HG03025 (cell line): ENCODE results near the gene MILR1.

Experiments
- ATAC-seq: cut with Tn5 transposase; IDR thresholded peaks from one replicate; pipeline ENCODE4 v1.9.1; 2021; ENCODE audit warnings: mild to moderate bottlenecking, moderate library complexity; ENCODE audit not compliant: unreplicated experiment, low FRiP score

Gene MILR1

DNA sequence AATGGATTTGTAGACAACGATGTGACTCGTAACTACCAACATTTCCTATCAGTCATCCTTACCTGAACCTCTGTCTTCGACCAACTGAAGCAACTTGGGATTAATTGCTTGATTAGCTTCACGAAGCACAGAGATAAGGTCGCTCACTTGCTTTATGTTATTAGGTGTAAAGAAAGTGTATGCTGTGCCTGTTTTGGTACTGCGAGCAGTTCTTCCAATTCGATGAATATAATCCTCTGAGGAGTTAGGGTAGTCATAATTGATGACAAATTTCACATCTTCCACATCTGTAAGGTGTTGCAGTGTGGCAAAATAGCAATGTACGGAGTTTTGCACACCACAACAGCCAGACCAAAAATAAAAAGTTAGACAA is 51.6 kb downstream of the MILR1 start:
- no peak for ATAC-seq

DNA sequence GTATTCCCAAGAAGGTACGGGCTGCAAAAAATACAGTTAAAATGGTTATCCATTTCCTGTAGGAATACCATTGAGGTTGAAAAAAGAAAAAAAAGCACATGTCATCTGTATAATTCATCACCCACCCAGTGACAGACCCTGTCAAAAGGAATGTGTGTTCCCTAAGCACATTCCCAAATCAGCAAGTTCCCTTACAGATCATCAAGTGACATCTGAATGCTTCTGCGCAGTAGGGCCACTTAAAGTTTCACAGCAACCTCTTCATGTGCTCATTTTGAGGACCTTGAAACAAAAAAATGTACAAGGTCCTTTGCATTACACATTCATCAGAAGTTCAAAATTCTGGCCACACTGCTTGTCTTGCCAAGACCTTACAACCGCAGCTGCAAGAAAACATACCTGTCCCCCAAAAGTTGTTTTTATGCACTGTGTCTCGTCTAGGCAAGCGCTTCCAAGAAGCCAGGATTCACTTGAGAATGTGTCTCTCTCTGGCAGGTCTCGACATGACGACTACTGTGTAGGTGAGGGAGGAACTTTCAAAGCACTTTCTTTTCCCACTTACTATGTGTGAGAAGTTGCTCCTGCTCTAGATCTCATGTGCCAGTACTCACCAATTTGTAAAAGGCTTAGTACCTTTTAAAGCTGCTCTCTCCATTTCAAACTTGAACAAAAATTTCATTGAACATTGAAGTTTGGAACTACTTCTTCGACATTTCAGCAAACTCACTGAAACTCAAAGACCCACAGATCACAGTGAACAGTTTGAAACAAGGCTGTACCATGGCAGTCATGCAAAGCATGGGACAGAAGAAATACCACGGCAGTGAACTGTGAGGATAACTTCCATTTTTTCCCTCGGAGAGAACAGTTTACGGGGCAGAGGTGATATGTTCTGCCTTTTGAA is 52.2 kb downstream of the MILR1 start:
- no peak for ATAC-seq

DNA sequence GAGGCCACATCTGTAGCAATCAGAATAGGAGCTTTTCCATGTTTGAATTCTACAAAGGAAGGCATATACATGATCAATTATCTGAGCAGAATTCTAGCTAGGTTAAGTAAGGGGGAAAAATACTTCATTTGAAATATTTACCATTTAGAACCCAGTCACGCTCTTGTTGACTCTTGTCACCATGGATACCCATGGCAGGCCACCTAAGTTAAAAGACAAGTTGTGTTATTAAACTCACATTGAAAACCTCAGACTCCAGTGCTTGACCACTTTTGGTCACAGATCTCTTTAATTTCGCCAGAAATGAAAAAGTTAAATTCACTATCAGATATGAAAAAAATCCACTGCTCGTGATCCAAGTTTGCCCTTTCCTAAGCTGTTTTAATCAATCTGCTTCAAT is 53.1 kb downstream of the MILR1 start:
- no peak for ATAC-seq

DNA sequence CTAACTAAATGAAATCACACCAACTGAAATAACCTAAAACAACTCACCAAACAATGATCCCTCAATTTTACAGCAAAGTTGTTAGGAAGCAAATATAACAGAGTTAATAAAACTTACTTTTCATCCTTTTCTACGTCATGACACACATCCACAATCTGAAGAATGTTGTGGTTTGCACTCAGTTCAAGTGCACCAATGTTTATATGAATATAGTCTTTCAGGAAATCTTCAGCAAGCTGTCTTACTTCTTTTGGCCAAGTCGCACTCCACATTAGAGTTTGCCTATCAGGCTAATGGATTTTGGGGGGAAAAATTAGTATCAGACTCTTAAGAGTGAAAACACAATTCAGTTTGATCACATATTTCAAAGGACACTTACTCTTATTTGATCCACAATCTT is 53.9 kb downstream of the MILR1 start:
- no peak for ATAC-seq

DNA sequence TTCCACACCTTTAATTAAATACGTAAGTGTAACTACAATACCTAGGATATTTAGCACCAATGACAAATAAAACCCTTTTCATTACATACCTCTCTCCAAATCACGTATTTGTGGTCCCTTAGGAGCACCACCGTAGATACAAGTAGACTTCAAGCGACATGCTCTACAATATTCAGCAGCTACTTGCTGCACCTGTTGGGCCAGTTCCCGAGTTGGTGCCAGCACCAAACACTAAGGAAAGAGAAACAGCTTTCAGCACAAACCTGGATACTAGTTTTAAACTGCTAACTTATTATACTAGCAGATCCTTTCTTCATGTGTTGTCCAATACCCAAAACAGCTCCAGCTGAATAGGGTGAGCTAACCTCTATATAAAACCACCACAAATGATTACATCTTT is 54.4 kb downstream of the MILR1 start:
- ATAC-seq, result no peak

DNA sequence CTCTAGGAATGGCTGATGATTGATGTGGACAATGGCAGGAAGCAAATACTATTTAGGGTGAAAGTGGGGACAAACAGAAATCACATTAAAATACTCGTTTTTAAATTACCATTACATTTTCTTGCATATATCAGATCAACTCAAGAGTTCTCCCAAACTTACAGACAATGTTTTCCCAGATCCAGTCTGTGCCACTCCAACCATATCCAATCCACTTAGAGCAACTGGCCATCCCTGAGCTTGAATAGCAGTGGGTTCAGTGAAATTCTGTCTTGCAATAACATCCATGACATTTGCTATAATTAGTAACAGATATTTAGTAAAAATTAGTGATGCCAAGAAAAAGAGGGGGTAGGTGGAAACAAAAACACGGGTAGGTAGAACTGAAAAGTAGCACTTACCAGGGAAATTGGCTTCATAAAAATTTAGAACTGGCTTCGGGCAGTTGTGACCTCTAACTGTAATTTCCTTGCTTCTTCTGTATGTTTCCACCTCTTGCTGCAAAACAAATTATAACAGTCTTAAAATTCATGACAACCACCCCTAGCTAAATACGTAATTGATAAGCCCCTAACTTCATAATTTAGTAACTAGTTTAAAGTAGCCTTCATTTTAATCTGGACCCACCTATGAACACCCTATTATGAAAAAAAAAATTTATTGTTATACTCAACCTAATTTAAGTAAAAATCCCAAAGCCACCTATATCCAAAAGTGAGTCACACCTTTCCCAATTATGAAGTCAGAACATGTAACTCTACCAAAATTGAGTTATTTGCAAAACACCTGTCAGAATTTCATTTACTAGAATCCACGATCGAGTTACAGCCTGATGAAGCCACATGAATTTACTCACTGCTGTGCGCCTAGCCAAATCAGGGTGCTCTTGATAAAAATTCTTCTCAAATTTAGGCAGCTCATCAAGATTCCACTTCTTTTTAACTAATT is 55.2 kb downstream of the MILR1 start:
- no peak for ATAC-seq

DNA sequence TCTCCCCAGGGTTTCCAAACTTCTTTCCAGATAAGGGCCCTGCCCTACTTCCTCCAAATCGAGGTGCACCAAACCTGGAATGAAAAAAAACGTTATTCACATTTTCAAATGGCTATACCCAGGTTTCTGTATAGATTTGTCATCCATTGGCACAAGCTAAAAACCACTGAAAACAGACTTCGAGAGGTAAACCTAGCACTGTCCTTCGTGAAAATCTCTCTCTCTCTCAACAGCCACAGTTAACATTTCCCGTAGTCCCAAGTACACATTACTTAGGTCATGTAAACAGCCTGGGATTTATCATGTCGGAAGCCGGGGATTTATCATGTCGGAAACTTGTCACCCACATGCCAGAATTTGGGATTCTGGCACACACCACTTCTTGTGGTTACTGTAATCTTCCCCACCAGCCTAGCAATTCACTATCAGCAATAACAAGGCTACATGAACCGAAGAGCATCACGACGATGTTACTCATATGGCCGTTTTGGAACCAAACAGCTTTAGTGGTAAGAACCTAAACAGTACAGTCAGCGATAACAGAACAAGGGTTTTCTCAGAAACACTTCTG is 55.9 kb downstream of the MILR1 start:
- no peak for ATAC-seq

DNA sequence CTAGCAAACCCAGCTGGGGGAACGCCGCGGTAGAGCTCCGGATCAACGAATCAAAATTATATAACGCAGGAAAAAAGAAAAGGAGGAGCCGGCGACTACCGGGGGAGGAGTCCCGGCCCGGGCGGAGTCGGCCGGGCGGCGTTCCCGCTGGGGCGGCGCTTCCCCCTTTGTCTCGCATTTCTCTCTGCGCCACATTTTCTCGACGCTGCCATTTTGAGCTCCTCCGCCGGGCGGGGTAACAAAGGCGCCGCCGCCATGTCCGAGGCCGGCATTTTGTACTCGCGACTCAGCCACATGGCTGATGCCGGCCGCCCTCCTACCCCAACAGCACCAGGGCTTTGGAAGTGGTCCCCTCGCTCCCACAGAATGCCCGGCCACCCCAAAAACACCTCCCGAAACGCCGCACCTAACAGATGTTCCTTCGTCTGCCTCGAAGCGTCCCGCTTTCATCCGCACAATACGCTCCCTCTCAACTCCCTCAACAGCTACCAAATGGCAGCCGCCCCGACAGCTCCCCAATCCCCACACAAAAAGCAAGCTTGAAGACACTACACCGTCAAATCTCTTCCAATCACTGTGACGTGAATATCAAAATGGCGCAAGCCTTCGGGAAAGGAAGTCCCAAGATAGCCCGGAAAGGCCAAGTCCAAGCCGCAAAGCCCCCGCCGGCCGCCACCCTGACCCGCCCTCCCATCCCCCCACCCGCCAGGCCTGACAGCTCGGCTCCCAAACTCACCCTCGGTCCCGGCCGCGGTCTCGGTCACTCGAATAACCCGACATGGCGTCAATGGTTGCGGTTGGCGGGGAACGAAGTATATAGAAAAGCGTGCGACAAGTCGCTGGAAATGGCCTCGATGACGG is 56.7 kb downstream of the MILR1 start:
- ATAC-seq, result no peak

DNA sequence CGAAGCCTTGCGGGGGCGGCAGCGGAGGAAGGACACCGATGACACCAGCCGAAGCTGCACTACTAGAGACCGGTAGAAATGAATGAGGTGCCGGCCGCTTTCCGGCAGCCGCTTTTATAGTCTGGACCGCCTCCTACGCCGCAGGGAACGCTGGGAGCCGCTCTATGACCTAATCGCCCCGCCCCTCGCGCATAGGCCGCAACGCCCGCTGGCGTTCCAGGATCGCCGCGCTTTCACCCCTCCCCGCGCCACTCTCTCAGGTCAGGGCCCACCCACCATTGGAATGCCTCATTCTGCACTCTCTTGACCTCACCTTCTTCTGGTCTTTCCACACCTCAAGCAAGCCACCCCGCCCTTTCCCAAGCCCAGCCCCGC is 57.3 kb downstream of the MILR1 start, which contains the start of gene DDX5:
TSS of gene DDX5 (minus strand) at position 89 of the 375 bp plus-strand sequence. CDS start 170 bp downstream, outside the sequence.
- ATAC-seq, result peak; percentile 42

DNA sequence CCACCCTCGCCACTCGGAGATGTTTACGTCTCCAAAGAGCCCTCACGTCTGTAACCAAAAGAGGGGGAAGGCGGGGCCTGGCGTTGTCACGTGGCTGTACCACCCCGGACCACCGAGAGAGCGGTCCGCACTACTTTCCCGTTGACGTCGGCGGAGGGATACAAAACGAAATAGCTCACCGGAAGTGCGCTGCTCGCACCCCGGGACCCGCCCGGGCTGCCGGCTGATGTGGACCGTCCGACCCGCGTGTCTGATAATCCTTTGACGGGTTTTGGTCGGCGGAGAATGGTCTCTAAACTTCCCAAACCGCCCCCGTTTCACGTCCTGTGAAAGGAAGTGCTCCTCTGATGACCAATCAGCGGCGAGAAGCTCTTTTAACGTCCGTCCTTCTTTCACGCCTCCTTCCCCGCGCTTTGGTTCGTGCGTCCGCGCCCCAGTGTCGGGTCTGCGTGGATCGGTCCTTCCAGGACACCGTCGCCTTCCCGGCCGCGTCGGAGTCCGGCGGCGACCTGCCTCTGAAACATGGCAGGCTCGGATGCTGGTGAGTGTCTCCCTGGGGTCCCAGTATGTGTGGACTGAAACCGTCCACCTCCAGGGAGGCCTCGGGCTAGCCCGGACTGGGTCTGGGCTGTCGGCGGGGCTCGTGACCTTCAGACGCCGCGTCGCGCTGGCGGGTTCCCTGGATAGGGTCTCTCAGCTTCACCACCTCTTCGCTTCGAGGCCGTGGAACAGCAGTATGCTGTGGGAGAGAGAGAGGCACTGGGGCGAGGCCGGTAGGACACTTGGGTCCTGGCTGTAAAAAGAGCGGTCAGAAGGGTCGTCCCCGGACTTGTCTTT is 57.9 kb downstream of the MILR1 start, which contains the start of gene CEP95:
TSS of gene CEP95 (plus strand) at position 402 of the 837 bp plus-strand sequence. CDS start at position 523, 121 bp downstream.
- ATAC-seq, result peak; percentile 69

DNA sequence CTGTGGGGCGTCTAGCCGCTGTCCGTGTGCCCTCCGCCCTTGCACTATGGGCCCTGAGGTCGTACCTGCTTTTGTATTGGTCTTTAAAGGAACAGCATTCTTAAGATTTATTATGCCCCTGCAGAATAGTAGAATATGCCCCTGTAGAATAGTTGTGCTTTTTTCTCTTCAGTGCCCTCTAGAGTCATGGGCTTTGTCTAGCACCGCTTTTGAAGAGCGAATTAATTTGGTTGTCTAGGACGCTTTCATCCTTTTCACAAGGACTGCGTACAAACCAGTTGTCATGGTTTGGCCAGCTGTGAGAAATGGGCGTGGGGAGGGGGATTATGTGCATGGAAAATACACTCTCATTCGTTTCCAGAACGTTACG is 58.5 kb downstream of the MILR1 start:
- ATAC-seq, result peak; percentile 1

DNA sequence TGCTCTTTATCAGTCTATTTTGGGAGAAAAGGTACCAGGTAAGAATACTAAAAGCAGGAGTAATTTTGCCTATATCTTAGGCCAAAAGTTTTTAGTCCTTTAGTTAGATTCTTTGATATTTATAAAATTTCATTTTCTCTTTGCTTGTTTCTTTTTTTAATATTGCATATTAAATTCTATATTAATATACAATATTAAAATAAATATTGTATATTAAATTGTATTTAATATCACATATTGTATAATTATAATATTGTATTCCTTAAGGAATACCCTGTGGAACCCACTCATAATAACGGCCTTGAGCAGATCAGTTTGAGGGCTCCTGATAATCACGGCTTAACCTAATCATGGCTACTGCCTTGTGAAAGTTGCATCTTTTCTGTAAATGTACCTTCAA is 59.8 kb downstream of the MILR1 start:
- no peak for ATAC-seq

DNA sequence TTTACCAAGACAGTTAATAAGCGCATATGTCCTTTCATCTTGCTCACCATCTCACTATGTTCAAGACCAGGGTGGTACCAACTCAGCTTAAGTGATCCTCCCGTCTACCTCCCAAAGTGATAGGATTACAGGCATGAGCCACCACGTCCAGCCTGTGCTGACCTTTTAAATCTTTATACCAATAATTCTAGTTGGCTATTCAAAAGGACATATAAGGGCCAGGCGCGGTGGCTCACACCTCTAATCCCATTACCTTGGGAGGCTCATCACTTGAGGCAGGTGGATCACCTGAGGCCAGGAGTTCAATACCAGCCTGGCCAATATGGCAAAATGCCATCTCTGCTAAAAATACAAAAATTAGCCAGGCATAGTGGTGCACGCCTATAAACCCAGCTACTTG is 60.3 kb downstream of the MILR1 start:
- no peak for ATAC-seq

DNA sequence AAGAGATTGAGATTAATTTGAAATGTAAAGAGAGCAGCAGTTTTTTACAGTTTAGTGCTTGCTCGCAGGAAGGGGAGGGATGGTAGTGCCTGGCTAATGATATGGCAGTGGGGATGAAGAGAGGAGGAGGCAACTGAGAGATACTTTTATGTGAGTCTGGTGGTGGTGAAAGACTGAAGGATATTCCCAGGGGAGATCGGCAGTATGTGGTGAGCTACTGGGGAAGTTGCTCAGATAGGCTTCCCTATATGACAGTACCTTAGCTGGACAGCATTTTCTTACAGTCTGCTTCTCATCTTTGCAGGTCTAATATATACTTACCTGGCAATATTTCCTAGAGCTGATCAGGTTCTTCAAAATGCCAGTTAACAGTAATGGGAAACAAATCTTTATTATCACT is 66.5 kb downstream of the MILR1 start:
- no peak for ATAC-seq

DNA sequence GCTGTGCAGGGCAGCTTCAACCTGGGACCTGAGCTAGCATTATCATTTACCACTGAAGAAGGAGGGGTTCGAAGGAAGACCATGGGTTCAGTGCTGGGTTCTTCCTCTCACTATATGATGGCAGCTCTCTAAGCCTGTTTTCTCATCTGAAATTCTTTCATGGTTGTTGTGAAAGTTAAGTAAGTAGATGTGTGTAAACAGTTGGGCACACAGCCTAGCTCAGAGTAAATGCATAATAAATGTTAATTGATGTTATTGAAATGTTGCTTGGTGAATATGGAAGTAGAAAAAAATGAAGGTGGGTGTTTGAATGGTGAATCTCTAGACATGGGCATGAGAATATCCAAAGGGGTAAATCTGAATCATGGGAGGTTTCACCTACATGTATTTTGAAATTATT is 66.9 kb downstream of the MILR1 start:
- ATAC-seq, result no peak
